GM19324 (cell line): ENCODE results near the gene MAST4.

Experiments
- ATAC-seq: cut with Tn5 transposase; IDR thresholded peaks from one replicate; pipeline ENCODE4 v1.9.1; 2021; ENCODE audit warnings: mild to moderate bottlenecking, moderate library complexity; ENCODE audit not compliant: unreplicated experiment, low FRiP score

The MAST4 gene

GRCh38 chr5:67028941-67029340 is 432.7 kb downstream of the MAST4 start:
- ATAC-seq = no peak

- ATAC-seq = no peak
These were observed 433.3 kb downstream of the MAST4 start for GRCh38 chr5:67029481-67029880.

- no peak for ATAC-seq
These were observed 434.3 kb downstream of the MAST4 start for GRCh38 chr5:67030289-67031056.

DNA sequence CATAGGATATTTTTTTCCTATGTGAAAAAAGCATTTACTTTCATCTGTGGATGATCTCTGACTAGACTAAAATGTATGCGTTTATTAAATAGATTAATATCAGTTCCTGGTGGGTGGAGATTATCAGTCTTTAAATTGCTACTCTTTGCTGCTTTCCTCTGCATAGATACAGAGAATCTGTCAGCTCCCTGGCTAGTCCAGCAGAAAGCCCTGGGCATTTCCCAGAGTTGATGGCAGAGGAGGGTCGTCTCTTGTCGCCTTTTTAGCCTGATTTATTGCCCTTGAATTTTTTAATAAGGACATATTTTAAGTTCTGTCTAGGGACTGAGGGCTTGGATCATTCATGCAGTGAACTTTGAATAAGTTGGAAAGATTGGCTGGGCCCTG is 434.9 kb downstream of the MAST4 start:
- ATAC-seq = no peak

DNA sequence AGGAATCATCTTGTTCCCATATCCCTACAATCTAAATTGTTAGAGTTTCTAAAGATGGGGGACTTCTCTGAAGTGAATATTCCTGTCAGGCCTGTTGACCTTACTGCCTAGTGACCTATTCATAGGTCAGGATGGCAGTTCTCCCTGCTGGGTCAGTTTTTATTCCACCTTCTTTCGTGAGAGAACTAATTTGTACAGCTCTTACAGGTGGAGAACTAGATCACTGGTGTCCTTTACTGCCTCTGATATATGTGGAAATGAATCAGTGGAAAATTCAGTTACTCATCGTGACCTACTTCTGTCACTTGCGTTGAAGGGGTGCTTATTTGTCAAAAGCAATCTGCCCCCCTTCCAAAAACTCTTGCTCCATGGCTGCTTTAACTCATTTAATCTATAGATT is 435.5 kb downstream of the MAST4 start:
- no peak for ATAC-seq

- no peak for ATAC-seq
These were observed 436.9 kb downstream of the MAST4 start for GRCh38 chr5:67032921-67033664.

- no peak for ATAC-seq
These were observed 437.9 kb downstream of the MAST4 start for GRCh38 chr5:67033880-67034651.

GRCh38 chr5:67035098-67035740 is 439.0 kb downstream of the MAST4 start:
- no peak for ATAC-seq

- ATAC-seq = no peak
These were observed 441.0 kb downstream of the MAST4 start for GRCh38 chr5:67037171-67037570.

GRCh38 chr5:67038817-67039603 is 442.8 kb downstream of the MAST4 start:
- no peak for ATAC-seq

- ATAC-seq = no peak
These were observed 446.2 kb downstream of the MAST4 start for GRCh38 chr5:67042176-67043003.

DNA sequence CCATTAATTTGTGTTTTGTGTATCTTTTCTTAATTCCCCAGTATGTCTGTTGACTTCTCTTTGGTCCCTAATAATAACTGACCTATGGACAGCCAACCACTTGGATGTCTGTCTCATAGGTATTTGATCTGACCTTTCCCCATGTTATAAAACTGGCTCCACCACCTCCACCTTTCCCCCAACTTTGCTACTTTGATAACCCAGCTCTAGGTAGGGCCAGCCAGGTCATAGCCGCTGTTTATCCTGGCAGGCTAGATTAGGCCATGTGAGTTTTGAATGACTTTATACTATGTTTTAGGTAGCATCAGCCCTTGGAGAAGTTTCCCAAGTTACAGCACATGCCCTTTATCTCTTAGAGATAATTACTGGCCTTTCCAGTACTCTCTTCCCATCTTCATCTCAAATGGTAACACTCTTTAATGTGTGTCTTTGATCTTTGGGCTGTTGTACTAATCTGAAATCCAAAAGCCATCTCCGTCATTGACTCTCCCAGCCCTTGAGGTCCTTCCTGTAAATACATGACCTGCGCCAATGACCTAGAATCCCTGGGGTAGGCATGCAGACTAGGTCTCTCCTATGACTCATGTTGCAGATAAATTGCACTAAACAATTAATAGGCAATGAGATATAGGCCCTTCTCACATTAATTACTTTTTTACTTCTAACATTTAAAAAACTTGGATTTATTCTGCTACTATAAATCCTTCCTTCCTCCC is 447.8 kb downstream of the MAST4 start:
- no peak for ATAC-seq

GRCh38 chr5:67045816-67046740 is 449.9 kb downstream of the MAST4 start:
- no peak for ATAC-seq

DNA sequence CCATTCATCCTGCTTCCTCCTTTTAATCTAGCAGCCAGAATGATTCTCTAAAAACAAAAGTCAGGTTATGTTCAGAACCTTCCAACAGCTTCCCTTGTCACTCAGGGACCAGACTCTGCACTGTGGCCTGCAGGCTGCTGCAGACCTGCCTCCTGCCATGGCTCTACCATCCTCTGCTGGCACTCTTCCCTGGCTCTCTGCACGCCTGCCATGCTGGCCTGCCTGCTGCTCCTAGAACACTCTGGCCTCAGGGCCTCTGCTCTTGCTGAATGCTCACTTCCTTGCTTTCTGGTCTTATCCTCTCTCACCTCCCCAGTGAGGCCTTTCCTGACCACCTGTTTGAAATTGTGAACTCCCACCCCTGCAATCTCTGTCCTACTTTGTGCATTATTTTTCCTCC is 451.0 kb downstream of the MAST4 start:
- no peak for ATAC-seq

GRCh38 chr5:67047616-67048015 is 451.4 kb downstream of the MAST4 start:
- ATAC-seq = no peak

DNA sequence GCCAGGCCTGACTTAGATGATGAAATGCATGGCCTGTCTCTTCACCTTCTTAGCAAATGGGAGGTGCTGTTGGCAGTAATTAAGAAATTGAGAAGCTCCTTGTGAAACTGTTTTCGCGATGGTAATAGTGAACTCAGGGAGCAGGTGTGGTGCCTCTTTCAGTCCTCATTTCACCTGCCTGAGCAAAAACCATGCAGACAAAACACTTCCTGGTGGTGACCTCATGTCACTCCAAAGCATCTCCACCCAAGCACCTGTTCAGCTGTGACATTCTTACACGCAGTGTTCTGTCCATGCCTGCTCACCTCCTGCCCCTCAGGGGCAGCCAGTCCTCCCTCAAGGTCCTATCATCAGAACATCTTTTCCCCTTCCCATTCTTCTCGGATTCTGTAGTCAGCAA is 453.9 kb downstream of the MAST4 start:
- ATAC-seq = no peak

DNA sequence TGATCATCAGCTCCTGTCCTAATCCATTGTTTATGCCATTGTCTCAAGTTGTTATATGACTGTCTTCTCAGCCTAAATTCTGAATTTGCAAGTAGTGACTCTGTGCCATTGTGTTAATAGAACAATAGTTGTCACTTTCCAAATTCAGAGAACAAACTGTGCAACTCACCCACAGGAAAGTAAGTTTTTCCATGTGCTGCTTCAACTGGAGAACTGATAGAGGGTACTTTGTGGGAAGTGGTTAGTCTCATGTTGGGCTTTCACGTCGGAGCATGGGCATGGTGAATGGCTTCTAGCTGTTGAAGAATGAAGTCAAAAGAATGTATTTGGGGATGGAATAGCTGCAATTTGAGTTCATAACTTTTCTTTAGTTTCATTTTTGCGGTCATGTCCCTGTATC is 454.4 kb downstream of the MAST4 start:
- ATAC-seq = no peak

GRCh38 chr5:67051164-67051563 is 455.0 kb downstream of the MAST4 start:
- no peak for ATAC-seq
